GM04504 (cell line): ENCODE measurements around the gene KRT82.

Experiments
- DNase-seq: peaks from one replicate; pipeline ENCODE4 v3.0.0-alpha.2; 2012; ENCODE audit warnings: low read depth

Gene KRT82

GRCh38 chr12:52435659-52435999, 29.5 kb upstream of the KRT82 start:
- no peak for DNase-seq

GRCh38 chr12:52434760-52435530, 28.8 kb upstream of the KRT82 start:
- DNase-seq = no peak

GRCh38 chr12:52434081-52434733, 28.1 kb upstream of the KRT82 start, which contains the start of gene KRT75:
TSS of gene KRT75 (minus strand) at chr12:52434371. CDS start at chr12:52434304, 67 bp downstream.
- no peak for DNase-seq

- DNase-seq = no peak
These were observed 27.5 kb upstream of the KRT82 start for GRCh38 chr12:52433501-52434080.

- DNase-seq = no peak
These were observed 26.5 kb upstream of the KRT82 start for GRCh38 chr12:52432559-52433207.

DNA sequence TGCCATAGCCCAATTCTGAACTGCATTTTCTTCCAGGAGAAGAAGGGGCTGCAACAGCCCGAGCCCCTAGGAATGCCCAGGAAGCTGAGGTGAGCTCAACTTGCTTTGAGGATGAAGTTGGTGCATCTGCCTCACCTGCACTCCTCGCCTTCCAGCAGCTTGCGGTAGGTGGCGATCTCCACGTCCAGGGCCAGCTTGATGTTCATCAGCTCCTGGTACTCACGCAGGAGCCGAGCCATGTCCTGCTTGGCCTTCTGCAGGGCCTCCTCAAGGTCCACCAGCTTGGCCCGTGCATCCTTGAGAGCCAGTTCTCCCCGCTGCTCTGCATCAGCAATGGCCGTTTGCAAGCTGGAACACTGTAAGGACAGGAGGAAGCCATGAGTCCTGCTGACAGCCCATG, 22.0 kb upstream of the KRT82 start:
- no peak for DNase-seq

DNA sequence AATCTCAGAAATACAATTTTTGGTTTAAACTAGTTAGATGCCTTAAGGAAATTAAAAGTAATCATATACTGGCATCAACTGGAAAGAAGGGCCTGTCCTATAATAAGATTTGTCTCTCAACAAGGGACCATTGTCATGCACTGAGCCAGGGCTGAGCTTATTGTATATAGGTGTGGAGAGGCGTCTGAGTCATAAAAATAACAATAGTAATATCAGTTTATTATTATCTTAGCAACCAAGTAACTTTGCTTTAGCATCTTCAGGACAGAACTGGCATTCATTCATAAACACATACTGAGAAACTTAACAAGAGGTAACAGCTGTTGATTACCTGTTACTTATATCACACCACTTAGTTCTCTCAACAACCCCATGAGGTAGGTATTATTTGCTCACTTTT, 20.9 kb upstream of the KRT82 start:
- DNase-seq = no peak

GRCh38 chr12:52426034-52426433, 19.9 kb upstream of the KRT82 start:
- no peak for DNase-seq

DNA sequence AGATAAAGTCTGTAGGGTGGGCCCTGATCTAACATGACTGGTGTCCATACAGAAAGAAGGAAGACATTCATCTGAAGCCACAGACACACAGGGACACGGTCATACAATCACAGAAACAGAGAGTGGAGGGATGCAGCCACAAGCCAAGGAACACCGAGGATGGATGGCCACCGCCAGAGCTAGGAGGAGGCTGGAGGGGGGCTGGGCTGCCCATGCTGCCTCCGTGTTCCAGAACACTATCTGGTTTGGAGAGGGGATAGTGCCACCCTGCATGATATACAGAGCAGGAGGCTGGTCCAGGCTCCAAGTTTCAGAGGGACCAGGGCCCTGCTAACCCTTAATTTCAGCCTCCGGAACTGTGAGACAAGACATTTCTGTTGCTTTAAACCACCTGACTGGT, 19.3 kb upstream of the KRT82 start:
- DNase-seq = no peak

DNA sequence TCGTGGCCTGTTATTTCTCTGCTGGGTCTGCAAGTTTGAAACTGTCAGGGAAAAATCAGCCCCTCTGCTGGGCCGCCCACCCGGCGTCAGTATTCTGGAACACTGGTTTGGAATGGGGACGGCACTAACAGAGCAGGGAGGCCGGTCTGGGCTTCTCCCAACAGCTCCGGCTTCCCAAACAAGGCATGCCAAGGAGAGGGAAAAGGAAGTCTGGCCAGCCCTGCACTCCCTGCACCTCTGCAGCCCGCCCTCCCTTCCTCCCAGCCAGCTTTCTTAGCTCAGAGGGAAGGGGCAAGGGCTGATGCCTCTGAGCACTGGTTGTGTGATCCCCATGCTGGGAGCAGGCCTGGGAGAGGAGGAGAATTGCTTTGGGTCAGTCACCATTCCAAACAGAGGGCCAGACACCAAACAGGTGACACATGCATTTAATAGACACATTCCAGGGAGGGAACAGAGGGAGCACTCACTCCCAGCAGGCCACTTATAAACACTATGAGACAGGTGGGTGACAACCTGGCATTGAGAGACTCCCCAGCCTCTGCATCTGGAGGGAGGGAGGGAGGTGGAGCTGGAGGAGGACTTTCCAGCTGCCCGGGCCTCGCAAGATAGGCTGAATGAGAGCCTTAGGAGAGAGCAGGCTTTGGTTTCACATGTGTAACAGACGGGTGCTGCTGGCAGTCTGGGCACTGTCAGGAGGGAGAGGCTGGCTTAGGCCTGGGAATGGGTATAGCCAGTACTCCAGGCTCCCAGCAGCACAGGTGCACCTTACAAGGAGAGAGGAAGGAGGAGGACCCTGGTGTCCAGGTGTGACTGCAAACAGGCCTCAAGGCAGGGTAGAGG, 17.7 kb upstream of the KRT82 start:
- no peak for DNase-seq

DNA sequence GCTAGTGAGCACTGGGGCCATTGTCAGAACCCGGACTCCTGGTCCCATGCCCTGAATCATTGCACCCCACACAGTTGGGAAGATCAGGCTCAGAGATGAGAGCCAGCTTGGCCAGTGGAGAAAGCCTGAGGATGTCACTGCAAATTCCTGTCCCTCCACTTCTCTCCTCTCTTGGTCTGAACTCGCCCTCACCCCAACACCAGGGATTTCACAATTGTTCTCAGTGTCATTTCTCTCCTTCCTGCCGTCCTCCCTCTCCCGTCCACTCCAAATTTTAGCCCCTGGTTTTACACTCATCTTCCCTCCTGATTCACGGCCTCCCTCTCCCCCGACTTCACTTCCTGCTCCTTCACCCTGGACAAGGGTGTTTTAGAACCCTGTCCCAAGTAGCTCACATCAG, 16.9 kb upstream of the KRT82 start:
- DNase-seq = no peak

GRCh38 chr12:52419656-52420055, 13.5 kb upstream of the KRT82 start:
- no peak for DNase-seq

DNA sequence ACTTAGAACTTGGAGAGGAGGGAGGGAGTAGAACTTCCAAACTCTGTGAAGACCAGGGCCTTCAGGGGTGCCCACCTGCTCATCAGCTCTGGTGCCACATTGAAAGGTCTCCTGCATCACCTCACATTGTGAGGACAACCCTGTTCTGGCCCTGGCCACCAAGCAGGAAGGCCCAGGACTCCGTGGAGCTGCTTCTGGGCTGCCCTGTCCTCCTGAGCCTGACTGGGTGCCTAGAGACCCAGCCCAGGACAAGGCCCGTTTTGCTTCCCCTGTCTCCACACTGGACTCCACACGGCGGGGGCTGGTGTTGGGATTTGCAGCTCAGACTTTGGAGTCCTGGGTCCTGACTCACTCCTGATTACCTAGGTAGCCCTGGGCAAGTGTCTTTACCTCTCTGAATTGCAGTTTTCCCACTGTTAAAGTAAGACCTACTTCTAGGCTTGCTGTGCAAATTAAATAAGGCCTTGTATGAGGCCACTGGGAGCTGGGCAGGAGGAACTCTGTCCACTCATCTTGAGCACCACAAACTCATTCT, 12.5 kb upstream of the KRT82 start:
- DNase-seq = no peak

GRCh38 chr12:52417740-52418139, 11.6 kb upstream of the KRT82 start:
- DNase-seq = no peak

DNA sequence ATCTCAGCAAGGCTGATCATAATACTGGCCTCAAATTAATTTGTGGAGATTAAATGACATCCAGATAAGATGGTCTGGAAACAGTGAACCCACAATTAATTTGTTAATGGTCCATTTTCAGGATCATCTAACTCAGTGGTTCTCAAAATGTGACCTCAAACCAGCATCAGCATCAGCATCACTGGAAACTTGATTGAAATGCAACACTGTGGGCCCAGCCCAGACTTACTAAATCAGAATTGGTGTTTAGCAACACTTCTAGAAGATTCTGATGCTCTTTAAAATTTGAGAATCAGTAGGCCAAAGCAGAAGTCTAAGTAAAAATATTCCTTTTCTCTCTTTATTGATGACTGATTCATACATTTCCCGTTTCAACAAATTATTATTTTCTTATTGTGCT, 10.7 kb upstream of the KRT82 start:
- DNase-seq = no peak

DNA sequence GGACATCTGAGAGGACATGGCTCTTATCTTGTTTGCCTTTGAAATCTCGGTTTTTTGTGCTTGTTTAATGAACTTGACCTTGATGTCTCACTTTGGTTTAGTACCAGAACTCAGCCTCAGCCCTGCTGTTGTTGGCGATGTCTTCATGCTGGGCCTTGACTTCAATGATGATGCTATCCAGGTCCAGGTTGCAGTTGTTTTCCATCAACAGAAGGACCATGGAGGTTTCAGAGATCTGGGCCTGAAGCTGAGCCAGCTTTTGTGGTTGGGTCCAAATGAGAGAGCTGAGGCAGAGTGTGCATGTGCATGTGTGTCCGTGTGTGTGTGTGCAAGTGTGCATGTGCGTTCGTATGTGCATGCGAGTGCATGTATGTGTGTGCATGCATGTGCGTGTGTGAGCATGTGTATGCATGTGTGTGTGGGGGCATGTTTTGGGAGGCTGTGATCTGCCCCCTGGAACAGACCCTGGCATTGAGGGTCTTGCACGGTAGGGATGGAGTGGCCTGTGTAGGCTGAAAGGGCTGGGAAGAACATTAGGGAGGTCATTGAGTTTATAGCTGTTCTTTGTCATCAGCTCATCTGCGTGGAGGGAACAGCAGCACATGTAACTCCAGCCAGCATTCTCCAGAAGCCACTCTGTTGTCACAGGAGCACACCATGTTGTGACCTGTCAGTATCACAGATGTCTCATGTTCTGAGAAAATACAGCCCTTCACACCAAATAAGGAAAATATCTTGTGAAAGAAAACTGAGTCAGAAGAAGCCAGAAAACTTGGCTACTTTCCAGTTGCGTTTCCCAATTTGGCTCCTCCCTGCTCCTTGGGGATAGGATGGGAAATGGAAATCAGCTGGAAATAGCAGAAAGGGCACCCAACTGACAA, 10.0 kb upstream of the KRT82 start:
- peak; percentile 57 for DNase-seq

DNA sequence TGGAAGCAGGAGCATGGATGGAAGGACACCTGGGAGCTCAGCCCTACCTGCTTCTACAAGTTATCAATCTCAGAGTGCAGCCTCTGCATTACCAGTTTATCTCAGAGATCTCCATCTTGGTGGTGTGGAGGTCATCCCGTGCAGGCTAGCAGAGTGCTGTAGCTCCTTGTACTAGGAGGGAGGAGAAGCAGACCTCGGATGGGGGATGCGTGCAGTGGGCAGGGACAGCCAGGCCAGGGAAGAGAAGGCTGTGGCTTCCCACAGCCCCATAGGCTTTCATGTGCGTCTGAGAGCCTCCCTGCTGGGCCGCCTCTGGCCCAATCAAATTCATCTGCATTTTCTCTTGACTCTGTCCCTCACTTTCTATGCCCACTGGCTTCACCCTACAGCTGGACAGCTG, 8.8 kb upstream of the KRT82 start:
- no peak for DNase-seq

GRCh38 chr12:52413782-52414345, 7.7 kb upstream of the KRT82 start:
- no peak for DNase-seq

DNA sequence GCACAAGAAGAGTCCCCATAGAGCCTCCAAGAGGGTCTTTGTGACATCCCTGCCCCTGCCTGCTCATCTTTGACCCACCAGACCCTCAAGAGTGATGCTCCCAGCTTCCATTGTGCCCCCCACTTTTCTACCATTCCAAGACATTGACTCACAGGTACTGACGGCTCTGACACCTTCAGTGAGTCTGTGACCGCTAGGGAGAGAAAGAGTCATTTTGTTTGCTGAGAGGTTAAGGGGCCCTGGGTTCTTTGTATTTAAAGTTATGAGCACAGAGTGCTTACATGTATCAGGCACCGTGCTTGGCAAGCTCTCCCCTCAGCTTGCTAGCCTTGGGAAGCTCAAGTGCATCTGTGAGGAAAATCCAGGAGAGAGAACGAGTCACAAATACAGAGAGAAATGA, 7.1 kb upstream of the KRT82 start:
- DNase-seq = no peak

GRCh38 chr12:52411815-52412214, 5.7 kb upstream of the KRT82 start:
- DNase-seq = no peak
